Cardiac fibroblast (primary cell): ENCODE results near the gene TMEM222.
A peak's percentile ranks its signal among the peaks of the same experiment; 100 is the strongest.

Experiments used
- DNase-seq, 2 donors: peaks; one replicate each; pipeline versions ENCODE4 v3.0.0 to v3.0.0-alpha.2; 2010; ENCODE audit warnings: low read depth in 2 of 2
- H3K4me3 ChIP-seq, 2 donors: replicated peaks in 1 of 2; 1 replicate in 1 of 2; 2 replicates in 1 of 2; pipeline ENCODE4 v1.5.1; 2011; ENCODE audit warnings: low read depth in 2 of 2, low read length in 2 of 2, mild to moderate bottlenecking in 2 of 2, moderate library complexity in 1 of 2
- CTCF ChIP-seq: IDR thresholded peaks from one replicate; pipeline ENCODE4 v1.5.1; 2011; ENCODE audit warnings: low read depth, mild to moderate bottlenecking, low read length, inconsistent platforms

The TMEM222 gene

GRCh38 chr1:27357281-27358037, 35.5 kb downstream of the TMEM222 start:
- peak; percentile 53 to 67 for DNase-seq
- TF ChIP-seq CTCF, result peak; percentile 90
- H3K4me3 ChIP-seq, result no peak overlapping the region

GRCh38 chr1:27358038-27358927, 36.3 kb downstream of the TMEM222 start:
- H3K4me3 ChIP-seq, result no peak overlapping the region
- no peak for DNase-seq
- no peak for TF ChIP-seq CTCF

- no peak for TF ChIP-seq CTCF
- no peak overlapping the region for H3K4me3 ChIP-seq
- DNase-seq, result no peak
Observed at GRCh38 chr1:27358928-27359313, 37.0 kb downstream of the TMEM222 start.

DNA sequence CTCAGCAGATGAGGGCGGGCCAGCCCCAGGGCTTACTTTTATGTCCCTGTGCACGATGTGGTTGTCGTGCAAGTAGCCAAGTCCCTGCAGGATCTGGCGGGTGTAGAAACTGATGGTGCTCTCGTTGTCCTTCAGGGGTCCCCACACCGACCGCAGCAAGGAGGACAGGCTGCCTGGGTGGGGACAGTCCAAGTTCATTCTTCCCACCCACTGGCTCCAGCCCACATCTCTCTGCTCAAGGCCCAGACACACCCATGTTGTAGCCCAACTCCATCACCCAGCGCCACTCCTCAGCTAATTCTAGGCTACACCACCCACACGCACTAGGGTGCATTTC, 37.8 kb downstream of the TMEM222 start:
- no peak overlapping the region for H3K4me3 ChIP-seq
- DNase-seq, result no peak
- TF ChIP-seq CTCF, result no peak

- H3K4me3 ChIP-seq, result no peak overlapping the region
- no peak for TF ChIP-seq CTCF
- DNase-seq, result no peak
Observed at GRCh38 chr1:27360159-27361043, 38.4 kb downstream of the TMEM222 start.

DNA sequence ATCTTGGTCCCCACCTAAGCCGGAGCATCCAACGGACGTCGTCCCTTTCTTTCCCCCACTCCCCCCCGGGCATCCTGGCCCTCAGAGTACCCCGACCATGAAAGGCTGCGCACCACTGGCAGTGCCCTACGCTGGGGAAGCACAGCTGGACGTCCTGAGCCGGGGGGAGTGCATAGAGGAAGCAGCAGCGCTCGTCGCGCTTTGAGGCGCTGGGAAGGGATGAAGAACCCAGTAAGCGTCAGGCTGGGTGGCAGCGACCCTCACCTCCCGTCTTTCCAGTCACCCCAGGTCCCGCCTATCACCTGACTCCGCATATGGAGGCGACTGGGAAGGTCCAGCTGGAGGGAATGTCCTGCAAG, 39.1 kb downstream of the TMEM222 start:
- no peak overlapping the region for H3K4me3 ChIP-seq
- TF ChIP-seq CTCF, result no peak
- no peak for DNase-seq
